ENCODE measurements around the gene PPP2R3A. TPM values are rescaled to one million over a fixed set of nuclear protein-coding genes. Genes with fewer than 3 reads are reported as not detected.

PPP2R3A gene
- total and polyA plus RNA-seq, 2 of the 13 experiments (the other 11 are each of a cell fraction or from before 2014, with no cell fraction given): 0.07 to 0.12 TPM

DNA sequence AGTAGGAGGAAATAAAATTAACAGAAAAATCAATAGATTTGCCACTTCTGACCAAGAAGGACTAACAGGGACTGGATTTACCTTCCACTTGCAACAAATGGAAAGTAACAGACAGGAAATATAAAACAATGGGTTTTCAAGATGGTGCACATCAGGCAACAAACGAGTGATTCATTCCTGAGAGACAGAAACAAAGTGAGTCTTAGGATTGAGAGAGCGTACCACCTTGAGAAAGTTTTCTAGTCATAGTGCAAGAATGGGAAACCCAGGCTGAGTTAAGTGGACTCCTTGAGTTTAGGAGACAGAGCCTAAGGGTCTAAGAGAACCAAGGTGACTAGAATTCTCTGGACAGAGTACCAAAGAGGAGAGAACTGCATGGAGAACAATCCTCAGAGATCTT lies 101.7 kb downstream of the PPP2R3A start:
- FAIRE-seq (no peak), ATAC-seq (no peak), DNase-seq (ENCODE audit: low spot score) (no peak)
- H3K36me3 ChIP-seq (replicated peaks in 1 of 2; ENCODE audit: control insufficient read depth in 1 of 2, insufficient read depth in 2 of 2, low read length in 2 of 2): no peaks in the 10 kb centered on the region
- H2AFZ ChIP-seq (ENCODE audit: low read length): no peak overlapping the region
- BruUV-seq (replicated peaks): no TSS peak
- no peaks in the 10 kb centered on the region; a peak in 1 of 5 replicates for H3K27me3 ChIP-seq (ENCODE audit: control insufficient read depth in 1 of 2, insufficient read depth in 2 of 2, low read length in 2 of 2)
- WGBS (ENCODE audit: low lambda C conversion rate): 50% methylated on average over 2 of the region's 2 CpGs
- no peak overlapping the region for H3K4me3 ChIP-seq (replicated peaks in 1 of 3; ENCODE audit: insufficient read depth in 1 of 3, low read depth in 2 of 3, low read length in 3 of 3)
- H3K79me2 ChIP-seq (ENCODE audit: insufficient read depth, low read length): no peaks in the 10 kb centered on the region
- CTCF ChIA-PET (ENCODE audit: low intra/inter-chr PET ratio, low total read pairs): no interaction called here
- in situ Hi-C loops (cut with HindIII; ENCODE audit: extremely low pct_ligation_motif_present, low pct_unique_long_range_greater_than_20kb): no loop called here
- TF ChIP-seq MAZ (IDR thresholded peaks at IDR 0.05; ENCODE audit: borderline replicate concordance, low read depth, low read length): no peak
- TF ChIP-seq MAZ (CRISPR knock-in tag; IDR thresholded peaks at IDR 0.05; ENCODE audit: low read depth): no peak
- TF ChIP-seq, protein P1, sequence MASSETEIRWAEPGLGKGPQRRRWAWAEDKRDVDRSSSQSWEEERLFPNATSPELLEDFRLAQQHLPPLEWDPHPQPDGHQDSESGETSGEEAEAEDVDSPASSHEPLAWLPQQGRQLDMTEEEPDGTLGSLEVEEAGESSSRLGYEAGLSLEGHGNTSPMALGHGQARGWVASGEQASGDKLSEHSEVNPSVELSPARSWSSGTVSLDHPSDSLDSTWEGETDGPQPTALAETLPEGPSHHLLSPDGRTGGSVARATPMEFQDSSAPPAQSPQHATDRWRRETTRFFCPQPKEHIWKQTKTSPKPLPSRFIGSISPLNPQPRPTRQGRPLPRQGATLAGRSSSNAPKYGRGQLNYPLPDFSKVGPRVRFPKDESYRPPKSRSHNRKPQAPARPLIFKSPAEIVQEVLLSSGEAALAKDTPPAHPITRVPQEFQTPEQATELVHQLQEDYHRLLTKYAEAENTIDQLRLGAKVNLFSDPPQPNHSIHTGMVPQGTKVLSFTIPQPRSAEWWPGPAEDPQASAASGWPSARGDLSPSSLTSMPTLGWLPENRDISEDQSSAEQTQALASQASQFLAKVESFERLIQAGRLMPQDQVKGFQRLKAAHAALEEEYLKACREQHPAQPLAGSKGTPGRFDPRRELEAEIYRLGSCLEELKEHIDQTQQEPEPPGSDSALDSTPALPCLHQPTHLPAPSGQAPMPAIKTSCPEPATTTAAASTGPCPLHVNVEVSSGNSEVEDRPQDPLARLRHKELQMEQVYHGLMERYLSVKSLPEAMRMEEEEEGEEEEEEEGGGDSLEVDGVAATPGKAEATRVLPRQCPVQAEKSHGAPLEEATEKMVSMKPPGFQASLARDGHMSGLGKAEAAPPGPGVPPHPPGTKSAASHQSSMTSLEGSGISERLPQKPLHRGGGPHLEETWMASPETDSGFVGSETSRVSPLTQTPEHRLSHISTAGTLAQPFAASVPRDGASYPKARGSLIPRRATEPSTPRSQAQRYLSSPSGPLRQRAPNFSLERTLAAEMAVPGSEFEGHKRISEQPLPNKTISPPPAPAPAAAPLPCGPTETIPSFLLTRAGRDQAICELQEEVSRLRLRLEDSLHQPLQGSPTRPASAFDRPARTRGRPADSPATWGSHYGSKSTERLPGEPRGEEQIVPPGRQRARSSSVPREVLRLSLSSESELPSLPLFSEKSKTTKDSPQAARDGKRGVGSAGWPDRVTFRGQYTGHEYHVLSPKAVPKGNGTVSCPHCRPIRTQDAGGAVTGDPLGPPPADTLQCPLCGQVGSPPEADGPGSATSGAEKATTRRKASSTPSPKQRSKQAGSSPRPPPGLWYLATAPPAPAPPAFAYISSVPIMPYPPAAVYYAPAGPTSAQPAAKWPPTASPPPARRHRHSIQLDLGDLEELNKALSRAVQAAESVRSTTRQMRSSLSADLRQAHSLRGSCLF (CRISPR knock-in tag; IDR thresholded peaks at IDR 0.05; ENCODE audit: borderline replicate concordance): no peak
- no peak for TF ChIP-seq ONECUT2 (CRISPR knock-in tag; IDR thresholded peaks at IDR 0.05)
- no peak for TF ChIP-seq ARID2 (CRISPR knock-in tag; IDR thresholded peaks at IDR 0.05; ENCODE audit: borderline replicate concordance)
- TF ChIP-seq HES4 (CRISPR knock-in tag; IDR thresholded peaks at IDR 0.05; ENCODE audit: borderline replicate concordance): no peak
- TF ChIP-seq, protein P2, sequence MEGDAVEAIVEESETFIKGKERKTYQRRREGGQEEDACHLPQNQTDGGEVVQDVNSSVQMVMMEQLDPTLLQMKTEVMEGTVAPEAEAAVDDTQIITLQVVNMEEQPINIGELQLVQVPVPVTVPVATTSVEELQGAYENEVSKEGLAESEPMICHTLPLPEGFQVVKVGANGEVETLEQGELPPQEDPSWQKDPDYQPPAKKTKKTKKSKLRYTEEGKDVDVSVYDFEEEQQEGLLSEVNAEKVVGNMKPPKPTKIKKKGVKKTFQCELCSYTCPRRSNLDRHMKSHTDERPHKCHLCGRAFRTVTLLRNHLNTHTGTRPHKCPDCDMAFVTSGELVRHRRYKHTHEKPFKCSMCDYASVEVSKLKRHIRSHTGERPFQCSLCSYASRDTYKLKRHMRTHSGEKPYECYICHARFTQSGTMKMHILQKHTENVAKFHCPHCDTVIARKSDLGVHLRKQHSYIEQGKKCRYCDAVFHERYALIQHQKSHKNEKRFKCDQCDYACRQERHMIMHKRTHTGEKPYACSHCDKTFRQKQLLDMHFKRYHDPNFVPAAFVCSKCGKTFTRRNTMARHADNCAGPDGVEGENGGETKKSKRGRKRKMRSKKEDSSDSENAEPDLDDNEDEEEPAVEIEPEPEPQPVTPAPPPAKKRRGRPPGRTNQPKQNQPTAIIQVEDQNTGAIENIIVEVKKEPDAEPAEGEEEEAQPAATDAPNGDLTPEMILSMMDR (CRISPR knock-in tag; IDR thresholded peaks at IDR 0.05): no peak
- no peak for TF ChIP-seq KAT7 (CRISPR knock-in tag; IDR thresholded peaks at IDR 0.05; ENCODE audit: borderline replicate concordance)
- no peak for TF ChIP-seq KLF16 (CRISPR knock-in tag; IDR thresholded peaks at IDR 0.05)
- TF ChIP-seq, protein P3, sequence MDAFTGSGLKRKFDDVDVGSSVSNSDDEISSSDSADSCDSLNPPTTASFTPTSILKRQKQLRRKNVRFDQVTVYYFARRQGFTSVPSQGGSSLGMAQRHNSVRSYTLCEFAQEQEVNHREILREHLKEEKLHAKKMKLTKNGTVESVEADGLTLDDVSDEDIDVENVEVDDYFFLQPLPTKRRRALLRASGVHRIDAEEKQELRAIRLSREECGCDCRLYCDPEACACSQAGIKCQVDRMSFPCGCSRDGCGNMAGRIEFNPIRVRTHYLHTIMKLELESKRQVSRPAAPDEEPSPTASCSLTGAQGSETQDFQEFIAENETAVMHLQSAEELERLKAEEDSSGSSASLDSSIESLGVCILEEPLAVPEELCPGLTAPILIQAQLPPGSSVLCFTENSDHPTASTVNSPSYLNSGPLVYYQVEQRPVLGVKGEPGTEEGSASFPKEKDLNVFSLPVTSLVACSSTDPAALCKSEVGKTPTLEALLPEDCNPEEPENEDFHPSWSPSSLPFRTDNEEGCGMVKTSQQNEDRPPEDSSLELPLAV (CRISPR knock-in tag; conservative IDR thresholded peaks at IDR 0.05; ENCODE audit: low read depth): no peak
- TF ChIP-seq, protein P4, sequence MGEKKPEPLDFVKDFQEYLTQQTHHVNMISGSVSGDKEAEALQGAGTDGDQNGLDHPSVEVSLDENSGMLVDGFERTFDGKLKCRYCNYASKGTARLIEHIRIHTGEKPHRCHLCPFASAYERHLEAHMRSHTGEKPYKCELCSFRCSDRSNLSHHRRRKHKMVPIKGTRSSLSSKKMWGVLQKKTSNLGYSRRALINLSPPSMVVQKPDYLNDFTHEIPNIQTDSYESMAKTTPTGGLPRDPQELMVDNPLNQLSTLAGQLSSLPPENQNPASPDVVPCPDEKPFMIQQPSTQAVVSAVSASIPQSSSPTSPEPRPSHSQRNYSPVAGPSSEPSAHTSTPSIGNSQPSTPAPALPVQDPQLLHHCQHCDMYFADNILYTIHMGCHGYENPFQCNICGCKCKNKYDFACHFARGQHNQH (CRISPR knock-in tag; IDR thresholded peaks at IDR 0.05): no peak
- no peak overlapping the region for H3K4me2 ChIP-seq (ENCODE audit: low read depth, low read length)
- H4K20me1 ChIP-seq (ENCODE audit: insufficient read depth, low read length): no peaks in the 10 kb centered on the region
- POLR2A ChIA-PET: no interaction called here
- H3K9ac ChIP-seq (ENCODE audit: insufficient read depth, low read depth, low read length): no peak overlapping the region
- intact Hi-C loops (cut with micrococcal nuclease; ENCODE audit: unreplicated experiment): no loop called here
- H3K9me3 ChIP-seq (ENCODE audit: low read length): no peaks in the 10 kb centered on the region
- no peaks in the 10 kb centered on the region for H3K4me1 ChIP-seq (ENCODE audit: insufficient read depth, low read length)
- no peak overlapping the region for H3K27ac ChIP-seq (ENCODE audit: extremely low read length, insufficient read depth, low read length)

Data from HepG2 (cell line).